ENCODE data around the gene EPX.

Gene EPX

GRCh38 chr17:58231641-58232040 lies 39.1 kb downstream of the EPX start:
- DNase-seq: no peak

DNA sequence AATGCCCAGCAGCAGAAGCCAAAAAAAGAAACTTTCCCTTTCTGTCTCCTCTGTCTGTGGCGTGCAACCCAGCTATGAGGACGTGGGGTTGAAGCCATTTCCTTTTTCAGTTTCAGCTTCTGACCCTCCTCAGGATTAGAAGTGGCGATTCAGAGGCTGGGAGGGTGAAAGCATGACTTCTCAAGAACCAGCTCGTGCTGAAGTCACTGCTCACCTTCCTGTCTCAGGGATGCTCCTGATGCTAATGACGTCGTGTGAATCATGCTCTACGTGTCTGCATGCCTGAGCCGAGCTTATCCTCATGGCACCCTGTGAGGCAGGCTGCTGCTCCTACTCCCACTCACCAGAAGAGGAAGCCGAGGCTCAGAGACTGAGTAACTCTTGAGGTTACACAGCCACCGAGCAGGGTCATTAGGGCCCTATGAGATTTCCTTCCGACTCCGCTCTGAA lies 40.2 kb downstream of the EPX start:
- no peak for DNase-seq

GRCh38 chr17:58233543-58233942 lies 41.0 kb downstream of the EPX start:
- no peak for DNase-seq

GRCh38 chr17:58234512-58234911 lies 42.0 kb downstream of the EPX start:
- no peak for DNase-seq

- no peak for DNase-seq
These were observed 43.3 kb downstream of the EPX start for GRCh38 chr17:58235821-58236220.

GRCh38 chr17:58236394-58236793 lies 43.9 kb downstream of the EPX start:
- peak; percentile 41 for DNase-seq

DNA sequence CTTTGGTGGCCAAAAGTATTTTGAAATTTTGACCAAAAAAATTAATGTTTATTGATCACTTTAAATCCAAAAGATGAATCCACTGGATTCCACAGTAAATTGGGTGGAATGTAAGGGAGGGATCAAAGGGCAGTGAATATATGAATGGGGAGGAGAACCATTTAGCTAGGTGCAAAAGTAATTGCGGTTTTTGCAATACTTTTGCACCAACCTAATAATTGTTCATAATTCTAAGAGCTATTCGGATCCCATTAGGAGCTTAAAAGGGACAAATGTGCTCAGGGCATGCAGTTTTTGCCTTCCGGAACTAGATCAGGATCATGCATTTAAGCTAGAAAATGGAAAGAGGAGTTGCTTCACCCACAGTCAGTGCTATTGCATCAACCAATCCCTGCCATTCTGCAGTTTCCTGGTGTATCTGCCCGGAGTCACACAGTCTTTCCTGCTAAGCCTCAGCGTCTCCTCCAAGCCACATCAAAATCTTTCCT lies 45.7 kb downstream of the EPX start, which contains the start of gene LPO:
Gene LPO, plus strand, starts transcription at position 438 of the 488 bp plus-strand sequence. CDS start 4,396 bp downstream, outside the sequence.
- no peak for DNase-seq

GRCh38 chr17:58239987-58240386 lies 47.5 kb downstream of the EPX start:
- DNase-seq: no peak

- DNase-seq: no peak
These were observed 49.8 kb downstream of the EPX start for GRCh38 chr17:58242171-58242784.

GRCh38 chr17:58244963-58245362 lies 52.4 kb downstream of the EPX start:
- no peak for DNase-seq

DNA sequence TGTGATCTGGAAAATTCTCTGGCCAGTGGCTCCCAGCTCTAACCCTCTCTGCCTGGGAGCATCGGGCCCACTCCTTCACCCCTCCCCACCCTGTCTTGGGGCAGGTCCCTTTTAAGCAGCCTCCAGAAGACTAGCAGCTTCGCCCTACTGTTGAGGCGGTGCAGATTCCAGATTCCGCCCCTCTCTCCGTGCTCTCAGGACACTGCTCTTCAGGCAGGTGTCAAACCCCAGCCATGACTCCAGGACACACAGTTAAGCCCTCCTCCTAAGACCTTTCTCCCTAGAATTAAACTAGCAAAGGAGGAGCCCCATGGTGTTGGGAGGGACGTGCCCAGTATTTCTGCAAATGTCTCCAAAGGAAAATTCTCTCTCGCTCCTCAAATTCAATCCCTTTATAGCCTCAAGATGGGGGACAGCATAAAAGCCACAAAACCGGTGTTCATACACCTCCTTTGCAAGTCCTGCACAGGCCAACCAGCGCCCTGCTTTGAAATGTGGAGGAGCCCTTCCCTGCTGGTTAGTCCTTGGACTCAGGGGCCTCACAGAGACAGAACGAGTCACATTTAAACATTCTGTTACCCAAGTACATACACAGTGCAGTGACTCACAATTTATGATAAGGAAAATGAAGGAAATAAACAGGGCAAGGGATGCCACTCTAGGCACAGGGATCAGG lies 53.0 kb downstream of the EPX start:
- DNase-seq: no peak

GRCh38 chr17:58246104-58246740 lies 53.7 kb downstream of the EPX start:
- DNase-seq: no peak

GRCh38 chr17:58246781-58247180 lies 54.3 kb downstream of the EPX start:
- no peak for DNase-seq

- DNase-seq: no peak
These were observed 55.2 kb downstream of the EPX start for GRCh38 chr17:58247511-58248363.

DNA sequence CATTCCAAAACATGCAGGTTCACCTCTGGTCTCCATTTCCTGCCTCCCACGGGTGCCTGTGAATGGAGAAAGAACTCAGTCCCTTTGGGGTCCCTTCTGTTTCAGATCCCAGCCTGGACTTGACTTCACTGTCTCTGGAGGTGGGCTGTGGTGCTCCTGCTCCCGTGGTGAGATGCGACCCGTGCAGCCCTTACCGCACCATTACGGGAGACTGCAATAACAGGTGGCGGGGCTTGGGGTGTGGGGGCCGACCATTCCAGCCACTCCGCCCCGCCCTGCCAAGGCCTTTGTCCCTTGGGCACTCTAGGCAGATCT lies 56.4 kb downstream of the EPX start:
- DNase-seq: no peak

DNA sequence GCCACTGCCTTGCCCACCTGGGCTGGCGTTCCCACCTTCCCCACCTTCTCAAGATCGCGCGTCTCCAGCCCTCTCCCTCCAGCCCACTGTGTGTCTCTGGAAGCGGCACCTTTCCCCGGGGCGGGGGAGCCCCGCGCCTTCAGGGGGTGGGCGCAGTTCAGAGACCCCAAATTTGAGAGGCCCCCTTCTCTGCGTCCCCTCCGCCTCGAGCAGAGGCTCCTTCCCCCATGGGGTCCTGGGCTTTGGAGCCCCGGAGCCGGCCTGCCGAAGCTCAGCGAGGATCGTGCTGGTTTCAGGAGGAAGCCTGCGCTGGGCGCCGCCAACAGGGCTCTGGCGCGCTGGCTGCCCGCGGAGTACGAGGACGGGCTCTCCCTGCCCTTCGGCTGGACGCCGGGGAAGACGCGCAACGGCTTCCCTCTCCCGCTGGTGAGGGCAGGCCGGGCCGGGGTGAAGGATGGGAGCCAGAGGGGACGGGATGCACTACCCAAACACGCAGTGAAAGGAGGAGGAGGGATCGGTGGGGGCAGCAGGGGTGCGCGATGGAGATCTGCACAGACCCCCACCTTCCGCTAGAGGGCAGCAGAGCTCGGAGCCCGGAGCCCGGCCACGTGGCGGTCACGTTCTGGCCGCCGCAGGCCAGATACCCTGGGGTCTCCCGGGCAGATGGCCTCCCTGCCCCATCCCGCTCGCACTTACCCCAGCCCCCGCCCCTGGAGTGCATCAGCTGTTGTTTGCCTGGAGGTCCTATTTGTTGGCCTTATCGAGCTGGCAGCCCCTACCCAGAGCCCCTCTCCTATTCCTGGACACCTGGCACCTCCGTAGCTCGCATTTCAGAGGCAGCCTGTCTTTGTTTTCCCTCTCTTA lies 57.0 kb downstream of the EPX start:
- peak; percentile 77 for DNase-seq

GRCh38 chr17:58250344-58251011 lies 58.0 kb downstream of the EPX start:
- no peak for DNase-seq

GRCh38 chr17:58252141-58252540 lies 59.6 kb downstream of the EPX start:
- DNase-seq: no peak

DNA sequence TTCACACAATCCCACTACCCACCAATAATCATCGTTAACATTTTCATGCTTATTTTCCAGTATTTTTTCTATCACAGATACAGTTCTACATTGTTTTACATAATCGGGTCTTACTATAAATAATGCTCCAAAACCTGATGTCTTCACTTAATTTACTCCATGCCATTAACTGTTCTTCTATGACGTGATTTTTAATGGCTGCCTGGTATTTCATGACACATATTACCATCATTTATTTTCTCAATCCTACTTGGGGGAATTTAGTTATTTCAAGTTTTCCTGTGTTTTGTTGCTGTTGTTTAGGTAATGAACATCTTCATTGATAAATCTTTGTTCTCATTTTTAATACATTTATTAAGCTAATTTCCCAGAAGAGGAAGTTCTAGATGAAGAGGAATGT lies 60.6 kb downstream of the EPX start:
- DNase-seq: no peak
